IMR-90 (cell line): ENCODE measurements around the gene CREB1. TPM values are rescaled to one million over a fixed set of nuclear protein-coding genes. Genes with fewer than 3 reads are reported as not detected.

ENCODE experiments used
- ATAC-seq: fragments of 200-7000 bp; cut with Tn5 transposase; 2 replicates; pipeline ENCODE4 v1.9.1; 2020; ENCODE audit warnings: low read depth, mild to moderate bottlenecking, moderate library complexity
- BruUV-seq: library from RNA; stranded (reverse); fragments of 400-500 nt; replicated peaks from 2 replicates; lab custom pipeline; 2021; lab: Mats Ljungman, UMichigan
- CTCF ChIA-PET: fragments of 300-600 bp; formaldehyde crosslinking; extraction: SDS; loops from one replicate; lab custom pipeline; 2021; ENCODE audit warnings: antibody characterized with exemption; lab: Yijun Ruan, JAX
- POLR2A ChIA-PET: fragments of 300-600 bp; sonication (Branson Sonifier 250); formaldehyde crosslinking; loops from one replicate; lab custom pipeline; 2022; ENCODE audit warnings: antibody characterized with exemption; ENCODE audit not compliant: unreplicated experiment; lab: Charles Lee
- DNase-seq: peaks from one replicate; pipeline ENCODE4 v3.0.0; 2013
- H2AFZ ChIP-seq: replicated peaks from 2 replicates; pipeline ENCODE3; 2013; ENCODE audit warnings: low read length, mild to moderate bottlenecking; ENCODE audit not compliant: poor library complexity
- H2AK5ac ChIP-seq: 2 replicates; pipeline ENCODE4 v1.6.1; 2013; ENCODE audit warnings: low read depth, low read length, inconsistent platforms
- H2AK9ac ChIP-seq: replicated peaks from 2 replicates; pipeline ENCODE3; 2013; ENCODE audit warnings: mild to moderate bottlenecking, low read depth, low read length, moderate library complexity; ENCODE audit not compliant: poor library complexity
- H2BK120ac ChIP-seq: 2 replicates; pipeline ENCODE4 v1.6.1; 2013; ENCODE audit warnings: low read depth, low read length, inconsistent platforms
- H2BK15ac ChIP-seq: 3 replicates; pipeline ENCODE4 v1.6.1; 2013; ENCODE audit warnings: low read depth, low read length, inconsistent platforms
- H2BK20ac ChIP-seq: 2 replicates; pipeline ENCODE4 v1.6.1; 2013; ENCODE audit warnings: low read depth, mild to moderate bottlenecking, inconsistent platforms, low read length, moderate library complexity
- H2BK5ac ChIP-seq: 2 replicates; pipeline ENCODE4 v1.6.1; 2013; ENCODE audit warnings: mild to moderate bottlenecking, low read depth, low read length, inconsistent platforms; ENCODE audit not compliant: poor library complexity, severe bottlenecking
- H3K14ac ChIP-seq: replicated peaks from 2 replicates; pipeline ENCODE4 v1.6.1; 2013; ENCODE audit warnings: low read depth, low read length, inconsistent platforms
- H3K18ac ChIP-seq: 2 replicates; pipeline ENCODE4 v1.6.1; 2013; ENCODE audit warnings: low read depth, low read length, control low read depth
- H3K23ac ChIP-seq: 2 replicates; pipeline ENCODE4 v1.6.1; 2013; ENCODE audit warnings: low read depth, low read length, inconsistent platforms
- H3K27ac ChIP-seq: 2 replicates; pipeline ENCODE4 v1.5.1; 2013; ENCODE audit warnings: mild to moderate bottlenecking, control low read depth, low read length; ENCODE audit not compliant: insufficient read depth
- H3K27me3 ChIP-seq: 2 replicates; pipeline ENCODE4 v1.6.1; 2013; ENCODE audit warnings: low read length; ENCODE audit not compliant: control insufficient read depth, insufficient read depth
- H3K36me3 ChIP-seq: 2 replicates; pipeline ENCODE4 v1.6.1; 2013; ENCODE audit warnings: low read length, mixed read lengths; ENCODE audit not compliant: control insufficient read depth, insufficient read depth
- H3K4ac ChIP-seq: 2 replicates; pipeline ENCODE4 v1.6.1; 2013; ENCODE audit warnings: low read depth, low read length, inconsistent platforms
- H3K4me1 ChIP-seq: 2 replicates; pipeline ENCODE4 v1.6.1; 2013; ENCODE audit warnings: low read length, mixed read lengths; ENCODE audit not compliant: control insufficient read depth, insufficient read depth
- H3K4me2 ChIP-seq: 2 replicates; pipeline ENCODE4 v1.6.1; 2013; ENCODE audit warnings: low read depth, mild to moderate bottlenecking, control low read depth, low read length, moderate library complexity
- H3K4me3 ChIP-seq: 2 replicates; pipeline ENCODE4 v1.5.1; 2013; ENCODE audit warnings: low read depth, mild to moderate bottlenecking, control low read depth, low read length, moderate library complexity; ENCODE audit not compliant: insufficient read depth
- H3K56ac ChIP-seq: 2 replicates; pipeline ENCODE4 v1.6.1; 2013; ENCODE audit warnings: low read length, inconsistent platforms; ENCODE audit not compliant: insufficient read depth; ENCODE audit errors: extremely low read depth
- H3K79me1 ChIP-seq, 2 experiments: 2 replicates each; pipeline ENCODE4 v1.6.1; 2013; ENCODE audit warnings: low read length in 2 of 2, inconsistent platforms in 1 of 2, low read depth in 1 of 2
- H3K9ac ChIP-seq: 2 replicates; pipeline ENCODE4 v1.6.1; 2013; ENCODE audit warnings: low read depth, low read length, control low read depth
- H3K9me1 ChIP-seq: 2 replicates; pipeline ENCODE4 v1.6.1; 2013; ENCODE audit warnings: low read length, inconsistent platforms; ENCODE audit not compliant: insufficient read depth
- H3K9me3 ChIP-seq: 2 replicates; pipeline ENCODE4 v1.6.1; 2013; ENCODE audit warnings: low read length; ENCODE audit not compliant: control insufficient read depth, insufficient read depth
- H4K20me1 ChIP-seq: 2 replicates; pipeline ENCODE4 v1.6.1; 2013; ENCODE audit warnings: low read length, inconsistent platforms; ENCODE audit not compliant: insufficient read depth
- H4K5ac ChIP-seq: 2 replicates; pipeline ENCODE4 v1.6.1; 2013; ENCODE audit warnings: mild to moderate bottlenecking, low read depth, low read length, control low read depth
- H4K8ac ChIP-seq, 2 experiments: 2 replicates each; pipeline ENCODE4 v1.6.1; 2013; ENCODE audit warnings: low read depth in 2 of 2, low read length in 2 of 2, control low read depth in 1 of 2, inconsistent platforms in 1 of 2
- H4K91ac ChIP-seq: 2 replicates; pipeline ENCODE4 v1.6.1; 2013; ENCODE audit warnings: low read depth, low read length, inconsistent platforms; ENCODE audit not compliant: insufficient read depth
- BHLHE40 ChIP-seq: fragments of 150-350 bp; IDR thresholded peaks from 2 replicates; pipeline ENCODE4 v1.6.1; 2016; ENCODE audit warnings: mild to moderate bottlenecking, low read depth, low read length
- CEBPB ChIP-seq: IDR thresholded peaks from 2 replicates; pipeline ENCODE4 v1.6.1; 2012; ENCODE audit warnings: low read depth, low read length, improper control_type of control experiment
- CHD1 ChIP-seq: IDR thresholded peaks from 2 replicates; pipeline ENCODE4 v1.6.1; 2012; ENCODE audit warnings: low read depth, low read length, improper control_type of control experiment
- FOS ChIP-seq: fragments of 150-350 bp; IDR thresholded peaks from 2 replicates; pipeline ENCODE4 v1.6.1; 2016; ENCODE audit warnings: low read depth, low read length
- MAFK ChIP-seq: IDR thresholded peaks from 2 replicates; pipeline ENCODE4 v1.6.1; 2012; ENCODE audit warnings: low read depth, low read length, improper control_type of control experiment
- MAZ ChIP-seq: IDR thresholded peaks from 2 replicates; pipeline ENCODE4 v1.6.1; 2012; ENCODE audit warnings: low read depth, mild to moderate bottlenecking, low read length, improper control_type of control experiment, moderate library complexity, borderline replicate concordance
- NFE2L2 ChIP-seq: fragments of 150-350 bp; IDR thresholded peaks from 2 replicates; pipeline ENCODE4 v1.6.1; 2016; ENCODE audit warnings: low read depth, mild to moderate bottlenecking, low read length
- POLR2A ChIP-seq: IDR thresholded peaks from 2 replicates; pipeline ENCODE4 v1.6.1; 2012; ENCODE audit warnings: mild to moderate bottlenecking, low read depth, low read length
- RAD21 ChIP-seq: IDR thresholded peaks from 2 replicates; pipeline ENCODE4 v1.6.1; 2012; ENCODE audit warnings: low read length, improper control_type of control experiment
- RCOR1 ChIP-seq: IDR thresholded peaks from 2 replicates; pipeline ENCODE4 v1.6.1; 2012; ENCODE audit warnings: mild to moderate bottlenecking, low read length, improper control_type of control experiment; ENCODE audit not compliant: insufficient replicate concordance
- SMC3 ChIP-seq: fragments of 150-350 bp; IDR thresholded peaks from 2 replicates; pipeline ENCODE4 v1.6.1; 2016; ENCODE audit warnings: low read depth, mild to moderate bottlenecking, antibody characterized with exemption, low read length, moderate library complexity
- WGBS, 2 experiments: methylation state at CpG; one replicate each; pipeline versions ENCODE4 v1.1.5 to v1.1.7; 2013; ENCODE audit warnings: missing lambda C conversion rate in 2 of 2; ENCODE audit not compliant: insufficient read length in 1 of 2; ENCODE audit errors: extremely low coverage in 2 of 2; 5-methylcytosine and 5-hydroxymethylcytosine counted together
- dilution Hi-C: fragments of 300-500 bp; cut with HindIII; formaldehyde crosslinking; loops from one replicate; pipeline ENCODE4 v1.14.3; 2018; ENCODE audit warnings: low sequenced_read_pairs; ENCODE audit not compliant: unreplicated experiment
- in situ Hi-C: fragments of 300-500 bp; cut with MboI; formaldehyde crosslinking; loops from 3 replicates; pipeline ENCODE4 v1.14.3; 2019; ENCODE audit warnings: low sequenced_read_pairs, inconsistent platforms, mixed read lengths
- intact Hi-C: fragments of 100-400 bp; cut with micrococcal nuclease; formaldehyde crosslinking; loops from 2 replicates; pipeline ENCODE4 v1.10.0; 2022
- polyA plus RNA-seq, 3 experiments: library from polyadenylated mRNA; depleted of rRNA; stranded (reverse); fragments of >200 nt; gene quantifications; 2 replicates each; pipeline ENCODE4 v1.2.3, GENCODE V29; 2012; ENCODE audit warnings: low replicate concordance in 1 of 3
- total RNA-seq: library from RNA; depleted of rRNA; stranded (reverse); fragments of >200 nt; gene quantifications from 2 replicates; pipeline ENCODE4 v1.2.3, GENCODE V29; 2012
- TF ChIP-seq, protein P1 (sequence below): conservative IDR thresholded peaks from 2 replicates; pipeline ENCODE4 v1.5.1; 2012; ENCODE audit warnings: mild to moderate bottlenecking, low read depth, low read length, improper control_type of control experiment
- TF ChIP-seq, protein P2 (sequence below): fragments of 150-350 bp; IDR thresholded peaks from 2 replicates; pipeline ENCODE4 v1.6.1; 2017; ENCODE audit warnings: mild to moderate bottlenecking, antibody characterized with exemption, low read length, low read depth
- TF ChIP-seq, protein P3 (sequence below): fragments of 150-350 bp; IDR thresholded peaks from 2 replicates; pipeline ENCODE4 v1.6.1; 2016; ENCODE audit warnings: low read depth, mild to moderate bottlenecking, low read length, moderate library complexity, borderline replicate concordance

CREB1 gene
- total and polyA plus RNA-seq, 2 of the 4 experiments (the other 2 are of a cell fraction), result 22.4 to 94.5 TPM

DNA sequence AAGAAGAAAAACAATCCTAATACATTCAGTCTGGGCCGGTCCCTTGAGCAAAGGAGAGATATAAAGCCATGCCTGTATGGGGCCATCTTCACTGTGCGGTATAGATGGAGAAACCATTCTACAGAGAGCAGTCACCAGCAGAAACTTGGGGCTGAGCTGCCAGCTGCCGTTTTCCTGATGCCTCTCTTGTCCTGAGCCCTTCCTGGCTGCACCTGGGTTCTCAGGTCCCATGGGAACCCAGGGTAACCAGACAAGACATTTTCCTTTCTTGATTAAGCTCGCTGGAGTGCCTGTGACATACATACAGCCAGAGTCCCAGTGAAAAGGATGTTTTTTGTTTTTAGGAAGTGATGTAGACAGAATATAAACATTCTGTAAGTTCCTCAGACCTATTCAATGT is 100.7 kb downstream of the CREB1 start:
- H3K79me1 ChIP-seq, result no peaks in the 10 kb centered on the region
- intact Hi-C loops (loop anchor here (5.0 kb wide), 1 partner anchor 37 kb away; no protein-coding TSS in a partner anchor), dilution Hi-C loops (no loop called here), in situ Hi-C loops (loop anchor here (25.0 kb wide), 1 partner anchor 432 kb away; no protein-coding TSS in a partner anchor)
- ATAC-seq, result no peak
- H2BK20ac ChIP-seq, result no peak overlapping the region
- no peak overlapping the region for H2AK5ac ChIP-seq
- no peak for DNase-seq
- H3K4ac ChIP-seq, result no peak overlapping the region
- no peak overlapping the region for H2AFZ ChIP-seq
- H2BK120ac ChIP-seq, result no peak overlapping the region
- H2AK9ac ChIP-seq, result no peak overlapping the region
- no peak overlapping the region for H3K4me2 ChIP-seq
- no peak overlapping the region for H2BK5ac ChIP-seq
- no peak overlapping the region for H4K91ac ChIP-seq
- H3K9me1 ChIP-seq, result 0 out of 2 replicates have a peak, but pooled peaks cover 3% of the 10 kb centered on the region
- no peak overlapping the region for H3K9ac ChIP-seq
- H3K14ac ChIP-seq, result no peak overlapping the region
- H3K36me3 ChIP-seq, result no peaks in the 10 kb centered on the region
- no peak overlapping the region for H2BK15ac ChIP-seq
- TF ChIP-seq BHLHE40 (no peak), CHD1 (no peak), FOS (no peak), MAFK (no peak), SMC3 (no peak), MAZ (no peak), NFE2L2 (no peak), RAD21 (no peak), POLR2A (no peak), RCOR1 (no peak), CEBPB (no peak)
- TF ChIP-seq, protein P1, sequence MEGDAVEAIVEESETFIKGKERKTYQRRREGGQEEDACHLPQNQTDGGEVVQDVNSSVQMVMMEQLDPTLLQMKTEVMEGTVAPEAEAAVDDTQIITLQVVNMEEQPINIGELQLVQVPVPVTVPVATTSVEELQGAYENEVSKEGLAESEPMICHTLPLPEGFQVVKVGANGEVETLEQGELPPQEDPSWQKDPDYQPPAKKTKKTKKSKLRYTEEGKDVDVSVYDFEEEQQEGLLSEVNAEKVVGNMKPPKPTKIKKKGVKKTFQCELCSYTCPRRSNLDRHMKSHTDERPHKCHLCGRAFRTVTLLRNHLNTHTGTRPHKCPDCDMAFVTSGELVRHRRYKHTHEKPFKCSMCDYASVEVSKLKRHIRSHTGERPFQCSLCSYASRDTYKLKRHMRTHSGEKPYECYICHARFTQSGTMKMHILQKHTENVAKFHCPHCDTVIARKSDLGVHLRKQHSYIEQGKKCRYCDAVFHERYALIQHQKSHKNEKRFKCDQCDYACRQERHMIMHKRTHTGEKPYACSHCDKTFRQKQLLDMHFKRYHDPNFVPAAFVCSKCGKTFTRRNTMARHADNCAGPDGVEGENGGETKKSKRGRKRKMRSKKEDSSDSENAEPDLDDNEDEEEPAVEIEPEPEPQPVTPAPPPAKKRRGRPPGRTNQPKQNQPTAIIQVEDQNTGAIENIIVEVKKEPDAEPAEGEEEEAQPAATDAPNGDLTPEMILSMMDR, result no peak
- TF ChIP-seq, protein P2, sequence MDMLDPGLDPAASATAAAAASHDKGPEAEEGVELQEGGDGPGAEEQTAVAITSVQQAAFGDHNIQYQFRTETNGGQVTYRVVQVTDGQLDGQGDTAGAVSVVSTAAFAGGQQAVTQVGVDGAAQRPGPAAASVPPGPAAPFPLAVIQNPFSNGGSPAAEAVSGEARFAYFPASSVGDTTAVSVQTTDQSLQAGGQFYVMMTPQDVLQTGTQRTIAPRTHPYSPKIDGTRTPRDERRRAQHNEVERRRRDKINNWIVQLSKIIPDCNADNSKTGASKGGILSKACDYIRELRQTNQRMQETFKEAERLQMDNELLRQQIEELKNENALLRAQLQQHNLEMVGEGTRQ, result no peak
- TF ChIP-seq, protein P3, sequence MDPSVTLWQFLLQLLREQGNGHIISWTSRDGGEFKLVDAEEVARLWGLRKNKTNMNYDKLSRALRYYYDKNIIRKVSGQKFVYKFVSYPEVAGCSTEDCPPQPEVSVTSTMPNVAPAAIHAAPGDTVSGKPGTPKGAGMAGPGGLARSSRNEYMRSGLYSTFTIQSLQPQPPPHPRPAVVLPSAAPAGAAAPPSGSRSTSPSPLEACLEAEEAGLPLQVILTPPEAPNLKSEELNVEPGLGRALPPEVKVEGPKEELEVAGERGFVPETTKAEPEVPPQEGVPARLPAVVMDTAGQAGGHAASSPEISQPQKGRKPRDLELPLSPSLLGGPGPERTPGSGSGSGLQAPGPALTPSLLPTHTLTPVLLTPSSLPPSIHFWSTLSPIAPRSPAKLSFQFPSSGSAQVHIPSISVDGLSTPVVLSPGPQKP, result no peak
- H4K20me1 ChIP-seq, result no peaks in the 10 kb centered on the region
- BruUV-seq, result no TSS peak
- no peak overlapping the region for H3K18ac ChIP-seq
- H3K27ac ChIP-seq, result no peak overlapping the region
- peaks cover 9% of the 10 kb centered on the region; the same call in 1 of the 2 replicates for H3K4me1 ChIP-seq
- 100% methylated on average over 1 of the region's 4 CpGs; no CpG with 5 or more reads in 1 of the 2 experiments for WGBS, 2 experiments
- ChIA-PET CTCF (interaction anchor here (0.6 kb wide), 1 partner anchor 92 kb away, joined by 3 read pairs; no protein-coding TSS in a partner anchor), POLR2A (interaction anchor here (0.6 kb wide), 1 partner anchor 1138 kb away, joined by 4 read pairs; no protein-coding TSS in a partner anchor)
- no peak overlapping the region for H4K5ac ChIP-seq
- no peak overlapping the region for H3K23ac ChIP-seq
- H3K4me3 ChIP-seq, result no peak overlapping the region
- H3K56ac ChIP-seq, result no peak overlapping the region
- H4K8ac ChIP-seq, result no peak overlapping the region
- no peaks in the 10 kb centered on the region for H3K27me3 ChIP-seq
- H3K9me3 ChIP-seq, result no peaks in the 10 kb centered on the region
